HG03039 (cell line): Measurements from ENCODE around the gene MAP3K9.
"Not testable (repeated sequence)": the region's sequence is repeated elsewhere in the genome, so short reads cannot be mapped to it uniquely, and the experiment has no call there.

Experiments used
- ATAC-seq: cut with Tn5 transposase; IDR thresholded peaks from one replicate; pipeline ENCODE4 v1.9.1; 2021; ENCODE audit warnings: mild to moderate bottlenecking, moderate library complexity; ENCODE audit not compliant: unreplicated experiment

MAP3K9 gene

GRCh38 chr14:70726651-70727375 lies 82.5 kb downstream of the MAP3K9 start:
- ATAC-seq, result no peak

GRCh38 chr14:70724944-70725343 lies 84.4 kb downstream of the MAP3K9 start:
- no peak for ATAC-seq

- no peak for ATAC-seq
Observed at GRCh38 chr14:70724110-70724509, 85.2 kb downstream of the MAP3K9 start.

GRCh38 chr14:70723276-70723675 lies 86.0 kb downstream of the MAP3K9 start:
- no peak for ATAC-seq

GRCh38 chr14:70722418-70722817 lies 86.9 kb downstream of the MAP3K9 start:
- no peak for ATAC-seq

GRCh38 chr14:70721542-70721941 lies 87.8 kb downstream of the MAP3K9 start:
- no peak for ATAC-seq

GRCh38 chr14:70718383-70719118 lies 90.8 kb downstream of the MAP3K9 start:
- no peak for ATAC-seq

- ATAC-seq, result no peak
Observed at GRCh38 chr14:70716958-70717357, 92.4 kb downstream of the MAP3K9 start.

- no peak for ATAC-seq
Observed at GRCh38 chr14:70716483-70716882, 92.8 kb downstream of the MAP3K9 start.

- ATAC-seq, result no peak
Observed at GRCh38 chr14:70714055-70714550, 95.2 kb downstream of the MAP3K9 start.

- no peak for ATAC-seq
Observed at GRCh38 chr14:70713511-70713916, 95.8 kb downstream of the MAP3K9 start.

- no peak for ATAC-seq
Observed at GRCh38 chr14:70713096-70713495, 96.2 kb downstream of the MAP3K9 start.

- ATAC-seq, result no peak
Observed at GRCh38 chr14:70711451-70711850, 97.9 kb downstream of the MAP3K9 start.

GRCh38 chr14:70709726-70710382 lies 99.5 kb downstream of the MAP3K9 start:
- ATAC-seq, result no peak

- ATAC-seq, result no peak
Observed at GRCh38 chr14:70708717-70709570, 100.4 kb downstream of the MAP3K9 start.

- peak; percentile 85 for ATAC-seq
Observed at GRCh38 chr14:70707138-70708038, 101.9 kb downstream of the MAP3K9 start.

GRCh38 chr14:70706177-70706576 lies 103.1 kb downstream of the MAP3K9 start:
- ATAC-seq, result no peak

GRCh38 chr14:70704960-70705359 lies 104.4 kb downstream of the MAP3K9 start:
- no peak for ATAC-seq

GRCh38 chr14:70703621-70704168 lies 105.6 kb downstream of the MAP3K9 start:
- ATAC-seq, result not testable (repeated sequence)
